ENCODE data around the gene TMEM202. TPM values are rescaled to one million over a fixed set of nuclear protein-coding genes. Genes with fewer than 3 reads are reported as not detected.

The TMEM202 gene
- total and polyA plus RNA-seq, 2 of the 13 experiments (the other 11 are each of a cell fraction or from before 2014, with no cell fraction given), result not detected

GRCh38 chr15:72375846-72376581, 22.1 kb upstream of the TMEM202 start, which contains the start of gene HEXA (continued):
- peak; percentile 56 for TF ChIP-seq NFYC (CRISPR knock-in tag; IDR thresholded peaks at IDR 0.05)
- TF ChIP-seq ZNF850 (CRISPR knock-in tag; conservative IDR thresholded peaks at IDR 0.05), result no peak
- peak; percentile 93 for TF ChIP-seq ZFP90 (CRISPR knock-in tag; IDR thresholded peaks at IDR 0.05; ENCODE audit: borderline replicate concordance)
- TF ChIP-seq ZNF878 (CRISPR knock-in tag; IDR thresholded peaks at IDR 0.05), result peak; percentile 86
- TF ChIP-seq, protein P1, sequence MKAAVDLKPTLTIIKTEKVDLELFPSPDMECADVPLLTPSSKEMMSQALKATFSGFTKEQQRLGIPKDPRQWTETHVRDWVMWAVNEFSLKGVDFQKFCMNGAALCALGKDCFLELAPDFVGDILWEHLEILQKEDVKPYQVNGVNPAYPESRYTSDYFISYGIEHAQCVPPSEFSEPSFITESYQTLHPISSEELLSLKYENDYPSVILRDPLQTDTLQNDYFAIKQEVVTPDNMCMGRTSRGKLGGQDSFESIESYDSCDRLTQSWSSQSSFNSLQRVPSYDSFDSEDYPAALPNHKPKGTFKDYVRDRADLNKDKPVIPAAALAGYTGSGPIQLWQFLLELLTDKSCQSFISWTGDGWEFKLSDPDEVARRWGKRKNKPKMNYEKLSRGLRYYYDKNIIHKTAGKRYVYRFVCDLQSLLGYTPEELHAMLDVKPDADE (CRISPR knock-in tag; IDR thresholded peaks at IDR 0.05), result peak; percentile 80; the same call in 1 of the 2 replicates
- TF ChIP-seq SP140L (CRISPR knock-in tag; IDR thresholded peaks at IDR 0.05; ENCODE audit: borderline replicate concordance), result no peak
- TF ChIP-seq TIGD3 (CRISPR knock-in tag; IDR thresholded peaks at IDR 0.05; ENCODE audit: borderline replicate concordance), result 0 out of 2 replicates have a peak, but pooled peaks have one; percentile 71
- peak; percentile 100 for TF ChIP-seq SPEN (CRISPR knock-in tag; IDR thresholded peaks at IDR 0.05; ENCODE audit: low read depth)
- no peak; the same call in 1 of the 2 replicates for TF ChIP-seq ZNF329 (CRISPR knock-in tag; IDR thresholded peaks at IDR 0.05; ENCODE audit: low read depth)
- TF ChIP-seq, protein P2, sequence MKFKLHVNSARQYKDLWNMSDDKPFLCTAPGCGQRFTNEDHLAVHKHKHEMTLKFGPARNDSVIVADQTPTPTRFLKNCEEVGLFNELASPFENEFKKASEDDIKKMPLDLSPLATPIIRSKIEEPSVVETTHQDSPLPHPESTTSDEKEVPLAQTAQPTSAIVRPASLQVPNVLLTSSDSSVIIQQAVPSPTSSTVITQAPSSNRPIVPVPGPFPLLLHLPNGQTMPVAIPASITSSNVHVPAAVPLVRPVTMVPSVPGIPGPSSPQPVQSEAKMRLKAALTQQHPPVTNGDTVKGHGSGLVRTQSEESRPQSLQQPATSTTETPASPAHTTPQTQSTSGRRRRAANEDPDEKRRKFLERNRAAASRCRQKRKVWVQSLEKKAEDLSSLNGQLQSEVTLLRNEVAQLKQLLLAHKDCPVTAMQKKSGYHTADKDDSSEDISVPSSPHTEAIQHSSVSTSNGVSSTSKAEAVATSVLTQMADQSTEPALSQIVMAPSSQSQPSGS (CRISPR knock-in tag; IDR thresholded peaks at IDR 0.05), result peak; percentile 92
- no peak for TF ChIP-seq ZNF660 (CRISPR knock-in tag; IDR thresholded peaks at IDR 0.05; ENCODE audit: borderline replicate concordance, low read depth)
- peak; percentile 82; the same call in 1 of the 2 replicates for TF ChIP-seq FOXO1 (CRISPR knock-in tag; IDR thresholded peaks at IDR 0.05)
- TF ChIP-seq, protein P3, sequence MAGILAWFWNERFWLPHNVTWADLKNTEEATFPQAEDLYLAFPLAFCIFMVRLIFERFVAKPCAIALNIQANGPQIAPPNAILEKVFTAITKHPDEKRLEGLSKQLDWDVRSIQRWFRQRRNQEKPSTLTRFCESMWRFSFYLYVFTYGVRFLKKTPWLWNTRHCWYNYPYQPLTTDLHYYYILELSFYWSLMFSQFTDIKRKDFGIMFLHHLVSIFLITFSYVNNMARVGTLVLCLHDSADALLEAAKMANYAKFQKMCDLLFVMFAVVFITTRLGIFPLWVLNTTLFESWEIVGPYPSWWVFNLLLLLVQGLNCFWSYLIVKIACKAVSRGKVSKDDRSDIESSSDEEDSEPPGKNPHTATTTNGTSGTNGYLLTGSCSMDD (CRISPR knock-in tag; IDR thresholded peaks at IDR 0.05), result peak; percentile 80; the same call in 1 of the 2 replicates
- TF ChIP-seq, protein P4, sequence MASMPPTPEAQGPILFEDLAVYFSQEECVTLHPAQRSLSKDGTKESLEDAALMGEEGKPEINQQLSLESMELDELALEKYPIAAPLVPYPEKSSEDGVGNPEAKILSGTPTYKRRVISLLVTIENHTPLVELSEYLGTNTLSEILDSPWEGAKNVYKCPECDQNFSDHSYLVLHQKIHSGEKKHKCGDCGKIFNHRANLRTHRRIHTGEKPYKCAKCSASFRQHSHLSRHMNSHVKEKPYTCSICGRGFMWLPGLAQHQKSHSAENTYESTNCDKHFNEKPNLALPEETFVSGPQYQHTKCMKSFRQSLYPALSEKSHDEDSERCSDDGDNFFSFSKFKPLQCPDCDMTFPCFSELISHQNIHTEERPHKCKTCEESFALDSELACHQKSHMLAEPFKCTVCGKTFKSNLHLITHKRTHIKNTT (CRISPR knock-in tag; IDR thresholded peaks at IDR 0.05), result no peak
- 0 out of 2 replicates have a peak, but pooled peaks have one; percentile 6 for TF ChIP-seq GPN1 (CRISPR knock-in tag; IDR thresholded peaks at IDR 0.05; ENCODE audit: borderline replicate concordance)
- peak; percentile 99 for TF ChIP-seq HDAC2 (CRISPR knock-in tag; IDR thresholded peaks at IDR 0.05)
- TF ChIP-seq PRDM10 (CRISPR knock-in tag; IDR thresholded peaks at IDR 0.05; ENCODE audit: low read depth), result peak; percentile 80

Measured in HepG2 (cell line).